K562 (cell line): ENCODE measurements around the gene VWA7. TPM values are rescaled to one million over a fixed set of nuclear protein-coding genes. Genes with fewer than 3 reads are reported as not detected.

Experiments
- BDP1 ChIP-seq: IDR thresholded peaks from 3 replicates; pipeline ENCODE4 v1.6.1; 2011; ENCODE audit not compliant: insufficient read length, insufficient read depth
- CHCHD3 ChIP-seq: fragments of 250-450 bp; sonication (Bioruptor Pico); IDR thresholded peaks from 2 replicates; pipeline ENCODE4 v2.1.2; 2022; ENCODE audit warnings: mild to moderate bottlenecking
- ELF1 ChIP-seq: fragments of 200-800 bp; sonication (Bioruptor generic); IDR thresholded peaks from 2 replicates; pipeline ENCODE4 v1.6.1; 2016; ENCODE audit warnings: missing genetic modification characterization, missing compliant biosample characterization
- FOXA1 ChIP-seq: fragments of 450-650 bp; IDR thresholded peaks from 2 replicates; pipeline ENCODE4 v1.6.1; 2016; ENCODE audit warnings: mild to moderate bottlenecking, borderline replicate concordance
- MBD1 ChIP-seq: fragments of 250-450 bp; sonication (Bioruptor Pico); IDR thresholded peaks from 2 replicates; pipeline ENCODE4 v1.8.0; 2022; ENCODE audit warnings: inconsistent platforms
- NFYB ChIP-seq: IDR thresholded peaks from 2 replicates; pipeline ENCODE4 v1.6.1; 2011; ENCODE audit warnings: mild to moderate bottlenecking, moderate library complexity; ENCODE audit not compliant: insufficient read length; ENCODE audit errors: extremely low read depth
- SRSF7 ChIP-seq: fragments of 200-400 bp; formaldehyde crosslinking; optimal IDR thresholded peaks from 2 replicates; pipeline ENCODE3; 2017; ENCODE audit warnings: mild to moderate bottlenecking, low read depth, low read length
- ZNF384 ChIP-seq: IDR thresholded peaks from 2 replicates; pipeline ENCODE4 v1.6.1; 2012; ENCODE audit warnings: low read depth, low read length, improper control_type of control experiment
- ZNF778 ChIP-seq: fragments of 450-650 bp; formaldehyde crosslinking; IDR thresholded peaks from 2 replicates; pipeline ENCODE4 v1.4.0; 2020; ENCODE audit warnings: mild to moderate bottlenecking, moderate library complexity
- polyA plus RNA-seq, 8 experiments: library from polyadenylated mRNA; depleted of rRNA in 4 of 8; stranded (reverse) in 5 of 8; unstranded in 3 of 8; fragments of >200 nt; fragmentation: Nextera tagmentation in 2 of 8; fragmentation: Illumina TruSeq in 1 of 8; extraction: Ambion mirVana in 2 of 8; extraction: Trizol in 1 of 8; gene quantifications; 2 replicates each; pipeline versions ENCODE4 v1.2.1 to v1.2.3, GENCODE V29; 2011 to 2014; ENCODE audit warnings: inconsistent platforms in 1 of 8, missing spikeins in 1 of 8
- total RNA-seq, 7 experiments: library from RNA; depleted of rRNA in 6 of 7; stranded (reverse); fragments of >200 nt in 6 of 7; fragmentation: Illumina TruSeq in 2 of 7; extraction: Trizol in 2 of 7; gene quantifications; 2 replicates each; pipeline versions ENCODE4 v1.2.1 to v1.2.3, GENCODE V29; 2011 to 2021; ENCODE audit warnings: low replicate concordance in 1 of 7
- TF ChIP-seq, protein P1 (sequence below): fragments of 450-650 bp; IDR thresholded peaks from 2 replicates; pipeline ENCODE4 v1.6.1; 2016; ENCODE audit warnings: low read depth
- TF ChIP-seq, protein P2 (sequence below), 2 experiments: fragments of 450-650 bp; IDR thresholded peaks; 2 replicates each; pipeline ENCODE4 v1.6.1; 2018; ENCODE audit warnings: mild to moderate bottlenecking in 2 of 2, low read depth in 1 of 2; ENCODE audit not compliant: partially characterized antibody in 2 of 2
- TF ChIP-seq, protein P3 (sequence below): fragments of 450-650 bp; formaldehyde crosslinking; IDR thresholded peaks from 2 replicates; pipeline ENCODE4 v1.4.0; 2022; ENCODE audit warnings: missing genetic modification characterization

VWA7 gene
- total and polyA plus RNA-seq, 9 of the 15 experiments (the other 6 are each of a cell fraction or from before 2014, with no cell fraction given): 0.18 to 2.9 (median 0.95) TPM

GRCh38 chr6:31739639-31740396 is 37.3 kb downstream of the VWA7 start, which contains the start of gene MSH5 (continued):
- TF ChIP-seq MBD1 (no peak), FOXA1 (no peak), NFYB (no peak), ELF1 (tag) (no peak), ZNF384 (peak; percentile 49; the same call in 1 of the 2 replicates), SRSF7 (no peak), BDP1 (no peak), ZNF778 (no peak), CHCHD3 (peak; percentile 22; the same call in 1 of the 2 replicates)
- TF ChIP-seq, protein P1, sequence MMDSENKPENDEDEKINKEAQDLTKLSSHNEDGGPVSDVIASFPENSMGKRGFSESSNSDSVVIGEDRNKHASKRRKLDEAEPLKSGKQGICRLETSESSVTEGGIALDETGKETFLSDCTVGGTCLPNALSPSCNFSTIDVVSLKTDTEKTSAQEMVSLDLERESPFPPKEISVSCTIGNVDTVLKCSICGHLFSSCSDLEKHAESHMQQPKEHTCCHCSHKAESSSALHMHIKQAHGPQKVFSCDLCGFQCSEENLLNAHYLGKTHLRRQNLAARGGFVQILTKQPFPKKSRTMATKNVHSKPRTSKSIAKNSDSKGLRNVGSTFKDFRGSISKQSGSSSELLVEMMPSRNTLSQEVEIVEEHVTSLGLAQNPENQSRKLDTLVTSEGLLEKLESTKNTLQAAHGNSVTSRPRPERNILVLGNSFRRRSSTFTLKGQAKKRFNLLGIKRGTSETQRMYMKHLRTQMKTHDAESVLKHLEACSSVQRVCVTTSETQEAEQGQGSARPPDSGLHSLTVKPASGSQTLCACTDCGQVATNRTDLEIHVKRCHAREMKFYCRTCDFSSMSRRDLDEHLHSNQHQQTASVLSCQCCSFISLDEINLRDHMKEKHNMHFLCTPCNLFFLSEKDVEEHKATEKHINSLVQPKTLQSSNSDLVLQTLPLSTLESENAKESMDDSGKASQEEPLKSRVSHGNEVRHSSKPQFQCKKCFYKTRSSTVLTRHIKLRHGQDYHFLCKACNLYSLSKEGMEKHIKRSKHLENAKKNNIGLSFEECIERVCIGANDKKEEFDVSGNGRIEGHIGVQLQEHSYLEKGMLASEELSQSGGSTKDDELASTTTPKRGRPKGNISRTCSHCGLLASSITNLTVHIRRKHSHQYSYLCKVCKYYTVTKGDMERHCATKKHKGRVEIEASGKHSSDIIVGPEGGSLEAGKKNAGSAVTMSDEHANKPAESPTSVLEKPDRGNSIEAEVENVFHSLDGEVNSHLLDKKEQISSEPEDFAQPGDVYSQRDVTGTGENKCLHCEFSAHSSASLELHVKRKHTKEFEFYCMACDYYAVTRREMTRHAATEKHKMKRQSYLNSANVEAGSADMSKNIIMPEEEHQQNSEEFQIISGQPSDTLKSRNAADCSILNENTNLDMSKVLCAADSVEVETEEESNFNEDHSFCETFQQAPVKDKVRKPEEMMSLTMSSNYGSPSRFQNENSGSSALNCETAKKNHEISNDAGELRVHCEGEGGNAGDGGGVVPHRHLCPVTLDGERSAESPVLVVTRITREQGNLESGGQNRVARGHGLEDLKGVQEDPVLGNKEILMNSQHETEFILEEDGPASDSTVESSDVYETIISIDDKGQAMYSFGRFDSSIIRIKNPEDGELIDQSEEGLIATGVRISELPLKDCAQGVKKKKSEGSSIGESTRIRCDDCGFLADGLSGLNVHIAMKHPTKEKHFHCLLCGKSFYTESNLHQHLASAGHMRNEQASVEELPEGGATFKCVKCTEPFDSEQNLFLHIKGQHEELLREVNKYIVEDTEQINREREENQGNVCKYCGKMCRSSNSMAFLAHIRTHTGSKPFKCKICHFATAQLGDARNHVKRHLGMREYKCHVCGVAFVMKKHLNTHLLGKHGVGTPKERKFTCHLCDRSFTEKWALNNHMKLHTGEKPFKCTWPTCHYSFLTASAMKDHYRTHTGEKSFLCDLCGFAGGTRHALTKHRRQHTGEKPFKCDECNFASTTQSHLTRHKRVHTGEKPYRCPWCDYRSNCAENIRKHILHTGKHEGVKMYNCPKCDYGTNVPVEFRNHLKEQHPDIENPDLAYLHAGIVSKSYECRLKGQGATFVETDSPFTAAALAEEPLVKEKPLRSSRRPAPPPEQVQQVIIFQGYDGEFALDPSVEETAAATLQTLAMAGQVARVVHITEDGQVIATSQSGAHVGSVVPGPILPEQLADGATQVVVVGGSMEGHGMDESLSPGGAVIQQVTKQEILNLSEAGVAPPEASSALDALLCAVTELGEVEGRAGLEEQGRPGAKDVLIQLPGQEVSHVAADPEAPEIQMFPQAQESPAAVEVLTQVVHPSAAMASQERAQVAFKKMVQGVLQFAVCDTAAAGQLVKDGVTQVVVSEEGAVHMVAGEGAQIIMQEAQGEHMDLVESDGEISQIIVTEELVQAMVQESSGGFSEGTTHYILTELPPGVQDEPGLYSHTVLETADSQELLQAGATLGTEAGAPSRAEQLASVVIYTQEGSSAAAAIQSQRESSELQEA: no peak
- TF ChIP-seq, protein P2, sequence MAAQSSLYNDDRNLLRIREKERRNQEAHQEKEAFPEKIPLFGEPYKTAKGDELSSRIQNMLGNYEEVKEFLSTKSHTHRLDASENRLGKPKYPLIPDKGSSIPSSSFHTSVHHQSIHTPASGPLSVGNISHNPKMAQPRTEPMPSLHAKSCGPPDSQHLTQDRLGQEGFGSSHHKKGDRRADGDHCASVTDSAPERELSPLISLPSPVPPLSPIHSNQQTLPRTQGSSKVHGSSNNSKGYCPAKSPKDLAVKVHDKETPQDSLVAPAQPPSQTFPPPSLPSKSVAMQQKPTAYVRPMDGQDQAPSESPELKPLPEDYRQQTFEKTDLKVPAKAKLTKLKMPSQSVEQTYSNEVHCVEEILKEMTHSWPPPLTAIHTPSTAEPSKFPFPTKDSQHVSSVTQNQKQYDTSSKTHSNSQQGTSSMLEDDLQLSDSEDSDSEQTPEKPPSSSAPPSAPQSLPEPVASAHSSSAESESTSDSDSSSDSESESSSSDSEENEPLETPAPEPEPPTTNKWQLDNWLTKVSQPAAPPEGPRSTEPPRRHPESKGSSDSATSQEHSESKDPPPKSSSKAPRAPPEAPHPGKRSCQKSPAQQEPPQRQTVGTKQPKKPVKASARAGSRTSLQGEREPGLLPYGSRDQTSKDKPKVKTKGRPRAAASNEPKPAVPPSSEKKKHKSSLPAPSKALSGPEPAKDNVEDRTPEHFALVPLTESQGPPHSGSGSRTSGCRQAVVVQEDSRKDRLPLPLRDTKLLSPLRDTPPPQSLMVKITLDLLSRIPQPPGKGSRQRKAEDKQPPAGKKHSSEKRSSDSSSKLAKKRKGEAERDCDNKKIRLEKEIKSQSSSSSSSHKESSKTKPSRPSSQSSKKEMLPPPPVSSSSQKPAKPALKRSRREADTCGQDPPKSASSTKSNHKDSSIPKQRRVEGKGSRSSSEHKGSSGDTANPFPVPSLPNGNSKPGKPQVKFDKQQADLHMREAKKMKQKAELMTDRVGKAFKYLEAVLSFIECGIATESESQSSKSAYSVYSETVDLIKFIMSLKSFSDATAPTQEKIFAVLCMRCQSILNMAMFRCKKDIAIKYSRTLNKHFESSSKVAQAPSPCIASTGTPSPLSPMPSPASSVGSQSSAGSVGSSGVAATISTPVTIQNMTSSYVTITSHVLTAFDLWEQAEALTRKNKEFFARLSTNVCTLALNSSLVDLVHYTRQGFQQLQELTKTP (IDR thresholded peaks at IDR 0.05; ENCODE audit: low read depth in 1 of 2, partially characterized antibody in 2 of 2): peak in 1 of 2 experiments; percentile 58
- TF ChIP-seq, protein P3, sequence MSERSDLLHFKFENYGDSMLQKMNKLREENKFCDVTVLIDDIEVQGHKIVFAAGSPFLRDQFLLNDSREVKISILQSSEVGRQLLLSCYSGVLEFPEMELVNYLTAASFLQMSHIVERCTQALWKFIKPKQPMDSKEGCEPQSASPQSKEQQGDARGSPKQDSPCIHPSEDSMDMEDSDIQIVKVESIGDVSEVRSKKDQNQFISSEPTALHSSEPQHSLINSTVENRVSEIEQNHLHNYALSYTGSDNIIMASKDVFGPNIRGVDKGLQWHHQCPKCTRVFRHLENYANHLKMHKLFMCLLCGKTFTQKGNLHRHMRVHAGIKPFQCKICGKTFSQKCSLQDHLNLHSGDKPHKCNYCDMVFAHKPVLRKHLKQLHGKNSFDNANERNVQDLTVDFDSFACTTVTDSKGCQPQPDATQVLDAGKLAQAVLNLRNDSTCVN: peak; percentile 40; the same call in 1 of the 2 replicates
